Kidney (tissue), 14 donors: Measurements from ENCODE around the gene PALLD. TPM values are rescaled to one million over a fixed set of nuclear protein-coding genes. Genes with fewer than 3 reads are reported as not detected.
"Not testable (repeated sequence)": the region's sequence is repeated elsewhere in the genome, so short reads cannot be mapped to it uniquely, and the experiment has no call there.

ENCODE experiments used
- DNase-seq, 5 donors: peaks; one replicate each; pipeline ENCODE4 v3.0.0-alpha.2; 2013 to 2020
- FAIRE-seq: peaks from 2 replicates; lab custom pipeline; 2012; peaks lifted over from hg19 to GRCh38; lab: Jason Lieb, UNC
- H3K27ac ChIP-seq, 2 donors: one replicate each; pipeline ENCODE4 v1.7.0; 2013; ENCODE audit warnings: low read depth in 2 of 2, low read length in 2 of 2, inconsistent platforms in 1 of 2
- H3K27me3 ChIP-seq: one replicate; pipeline ENCODE4 v1.7.1; 2013; ENCODE audit warnings: low read length, inconsistent platforms; ENCODE audit not compliant: control insufficient read depth, insufficient read depth
- H3K36me3 ChIP-seq, 3 donors: one replicate each; pipeline versions ENCODE4 v1.7.0 to v1.7.1; 2013; ENCODE audit warnings: low read length in 3 of 3, control low read depth in 1 of 3, inconsistent platforms in 1 of 3; ENCODE audit not compliant: insufficient read depth in 3 of 3, control insufficient read depth in 2 of 3
- H3K4me1 ChIP-seq, 3 donors: one replicate each; pipeline versions ENCODE4 v1.7.0 to v1.7.1; 2013; ENCODE audit warnings: low read length in 3 of 3, inconsistent platforms in 1 of 3, low read depth in 1 of 3; ENCODE audit not compliant: control insufficient read depth in 2 of 3, insufficient read depth in 2 of 3
- H3K4me3 ChIP-seq, 3 donors: one replicate each; pipeline versions ENCODE4 v1.7.0 to v1.8.1; 2013; ENCODE audit warnings: low read length in 3 of 3, control low read depth in 1 of 3, inconsistent platforms in 1 of 3
- H3K9ac ChIP-seq, 3 donors: one replicate each; pipeline versions ENCODE4 v1.7.0 to v1.7.1; 2013; ENCODE audit warnings: low read length in 3 of 3, control low read depth in 1 of 3, inconsistent platforms in 1 of 3
- H3K9me3 ChIP-seq, 3 donors: one replicate each; pipeline versions ENCODE4 v1.7.0 to v1.7.1; 2013; ENCODE audit warnings: low read length in 3 of 3, control low read depth in 1 of 3, inconsistent platforms in 1 of 3; ENCODE audit not compliant: control insufficient read depth in 2 of 3, insufficient read depth in 1 of 3
- intact Hi-C: fragments of 100-400 bp; cut with DNase I; formaldehyde crosslinking; loops from one replicate; pipeline ENCODE4 v1.11.1; 2022
- polyA plus RNA-seq: library from polyadenylated mRNA; stranded (reverse); fragments of 350-450 nt; fragmentation: Illumina TruSeq; extraction: RNeasy Lipid Tissue Mini Kit (QIAGEN cat#74804); gene quantifications from one replicate; pipeline ENCODE4 v1.2.3, GENCODE V29; 2014; ENCODE audit warnings: low read depth, low replicate concordance; ENCODE audit not compliant: insufficient read depth
- total RNA-seq: library from RNA; stranded (reverse); fragmentation: NEBNext Ultra II Directional; extraction: Animal tissue kit (Norgen Biotek cat#: 25700); gene quantifications from one replicate; pipeline ENCODE4 v1.2.1, GENCODE V29; 2021
- TF ChIP-seq, protein P1 (sequence below): IDR thresholded peaks from 3 replicates; pipeline ENCODE4 v1.5.1; 2012; ENCODE audit warnings: mild to moderate bottlenecking, moderate library complexity, borderline replicate concordance; ENCODE audit not compliant: insufficient read depth; ENCODE audit errors: extremely low read depth
- donor health status: control.
- donor health status: control.
- donor health status: control.
- donor health status: control.
- donor health status: control.
- donor health status: DM: yes; HTN: yes; CAD: no.
- donor health status: Normal renal cell carcinoma (clear cell type).

The PALLD gene
- total and polyA plus RNA-seq, 2 donors from 2014 or later: 43.4 to 120 TPM

DNA sequence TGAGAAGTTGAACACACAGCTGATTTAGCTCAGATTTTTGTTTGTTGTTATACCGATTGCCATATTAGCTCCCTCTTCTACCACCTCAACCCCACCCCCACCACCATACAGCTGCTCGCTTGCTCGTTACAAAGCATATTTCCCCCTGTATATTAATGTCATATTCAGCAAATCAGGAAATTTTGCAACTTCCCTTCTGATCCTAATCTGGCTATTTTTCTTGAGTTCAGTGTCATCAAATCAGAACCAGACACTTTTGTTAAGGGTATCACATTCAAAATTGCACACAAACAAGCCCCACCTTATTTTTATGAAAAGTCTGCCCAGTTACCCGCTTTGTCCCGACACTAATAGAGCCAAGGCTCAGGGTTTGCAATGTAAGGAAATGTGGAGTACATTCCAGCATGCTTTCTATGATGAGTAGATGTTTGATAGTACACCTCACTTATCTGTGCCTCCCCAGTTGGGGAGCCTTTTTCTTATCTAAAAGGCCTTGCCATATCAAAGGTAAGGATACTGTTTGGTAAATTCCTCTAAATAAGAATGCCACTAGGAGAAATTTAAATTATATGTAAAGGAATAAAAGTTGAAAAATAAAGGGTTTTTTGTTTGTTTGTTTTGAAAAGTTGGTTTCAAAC lies 301.0 kb downstream of the PALLD start:
- Histone ChIP-seq H3K36me3 (no peaks in the 10 kb centered on the region), H3K4me3 (no peak overlapping the region), H3K27ac (peak overlapping the region in 1 of 2 donors; percentile 8), H3K27me3 (no peaks in the 10 kb centered on the region), H3K9ac (no peak overlapping the region), H3K9me3 (no peaks in the 10 kb centered on the region), H3K4me1 (peaks cover 0 to 11% (median 3%) of the 10 kb centered on the region in 3 donors)
- TF ChIP-seq, protein P1, sequence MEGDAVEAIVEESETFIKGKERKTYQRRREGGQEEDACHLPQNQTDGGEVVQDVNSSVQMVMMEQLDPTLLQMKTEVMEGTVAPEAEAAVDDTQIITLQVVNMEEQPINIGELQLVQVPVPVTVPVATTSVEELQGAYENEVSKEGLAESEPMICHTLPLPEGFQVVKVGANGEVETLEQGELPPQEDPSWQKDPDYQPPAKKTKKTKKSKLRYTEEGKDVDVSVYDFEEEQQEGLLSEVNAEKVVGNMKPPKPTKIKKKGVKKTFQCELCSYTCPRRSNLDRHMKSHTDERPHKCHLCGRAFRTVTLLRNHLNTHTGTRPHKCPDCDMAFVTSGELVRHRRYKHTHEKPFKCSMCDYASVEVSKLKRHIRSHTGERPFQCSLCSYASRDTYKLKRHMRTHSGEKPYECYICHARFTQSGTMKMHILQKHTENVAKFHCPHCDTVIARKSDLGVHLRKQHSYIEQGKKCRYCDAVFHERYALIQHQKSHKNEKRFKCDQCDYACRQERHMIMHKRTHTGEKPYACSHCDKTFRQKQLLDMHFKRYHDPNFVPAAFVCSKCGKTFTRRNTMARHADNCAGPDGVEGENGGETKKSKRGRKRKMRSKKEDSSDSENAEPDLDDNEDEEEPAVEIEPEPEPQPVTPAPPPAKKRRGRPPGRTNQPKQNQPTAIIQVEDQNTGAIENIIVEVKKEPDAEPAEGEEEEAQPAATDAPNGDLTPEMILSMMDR: no peak
- intact Hi-C loops: no loop called here
- DNase-seq: no peak
- no peak for FAIRE-seq

DNA sequence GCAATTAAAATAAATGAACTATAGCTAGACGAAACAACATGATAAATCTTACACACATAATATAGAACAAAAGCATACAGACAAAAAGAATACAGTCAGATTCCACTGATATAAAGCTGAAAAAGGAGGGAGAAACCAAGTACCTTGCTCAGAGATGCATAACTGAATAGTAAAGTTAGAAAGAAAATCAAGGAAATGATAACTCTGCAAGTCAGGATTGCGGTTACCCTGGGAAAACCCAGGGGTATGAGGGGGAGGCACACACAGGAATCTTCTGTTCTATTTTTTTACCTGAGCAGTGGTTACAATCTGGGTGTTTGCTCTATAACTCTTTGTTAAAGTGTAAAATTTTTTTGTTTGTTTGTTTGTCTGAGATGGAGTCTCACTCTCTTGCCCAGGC lies 304.1 kb downstream of the PALLD start:
- H3K4me1 ChIP-seq: peaks cover 0 to 6% (median 3%) of the 10 kb centered on the region in 3 donors

DNA sequence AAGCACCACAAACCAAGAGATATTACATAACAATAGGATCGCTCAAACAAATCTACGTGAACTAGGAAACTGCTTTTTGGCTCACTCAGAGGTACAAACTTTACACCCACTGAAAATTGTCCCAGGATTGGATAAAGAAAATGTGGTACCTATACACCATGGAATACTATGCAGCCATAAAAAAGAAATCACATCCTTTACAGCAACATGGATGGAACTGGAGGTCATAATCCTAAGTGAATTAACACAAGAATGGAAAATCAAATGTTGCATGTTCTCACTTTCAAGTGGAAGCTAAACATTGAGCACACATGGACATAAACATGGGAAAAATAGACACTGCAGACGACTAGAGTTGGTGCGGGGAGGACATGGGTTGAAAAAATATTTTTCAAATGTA lies 305.4 kb downstream of the PALLD start:
- DNase-seq (no peak), FAIRE-seq (no peak)
- intact Hi-C loops: no loop called here
- Histone ChIP-seq H3K27ac (no peak overlapping the region), H3K4me3 (no peak overlapping the region), H3K4me1 (peaks cover 0 to 5% (median 0%) of the 10 kb centered on the region in 3 donors), H3K27me3 (no peaks in the 10 kb centered on the region), H3K9me3 (no peaks in the 10 kb centered on the region), H3K9ac (no peak overlapping the region), H3K36me3 (no peaks in the 10 kb centered on the region)
- TF ChIP-seq, protein P1: no peak

More for the DNA sequence above, 304.1 kb downstream of the PALLD start:
- TF ChIP-seq, protein P1: no peak
- Histone ChIP-seq H3K27me3 (no peaks in the 10 kb centered on the region), H3K36me3 (no peaks in the 10 kb centered on the region), H3K4me3 (no peak overlapping the region), H3K9me3 (no peaks in the 10 kb centered on the region), H3K9ac (no peak overlapping the region), H3K27ac (no peak overlapping the region)
- intact Hi-C loops: no loop called here
- FAIRE-seq (no peak), DNase-seq (no peak)

DNA sequence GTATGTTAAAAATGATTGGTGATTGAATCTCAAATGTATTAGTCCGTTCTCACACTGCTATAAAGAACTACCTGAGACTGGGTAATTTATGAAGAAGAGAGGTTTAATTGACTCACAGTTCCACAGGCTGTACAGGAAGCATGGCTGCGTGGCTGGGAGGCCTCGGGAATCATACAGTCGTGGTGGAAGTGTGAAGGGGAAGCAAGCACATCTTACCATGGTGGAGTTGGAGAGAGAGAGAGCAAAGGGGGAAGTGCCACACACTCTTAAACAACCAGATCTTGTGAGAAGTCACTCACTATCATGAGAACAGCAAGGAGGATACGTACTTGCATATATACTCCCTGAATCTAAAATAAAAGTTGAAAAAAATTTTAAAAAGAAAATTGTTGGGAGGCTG lies 306.2 kb downstream of the PALLD start:
- DNase-seq, H3K9ac ChIP-seq, H3K27ac ChIP-seq, intact Hi-C loops, H3K9me3 ChIP-seq, H3K27me3 ChIP-seq, H3K4me3 ChIP-seq, H3K4me1 ChIP-seq, FAIRE-seq, H3K36me3 ChIP-seq: not testable (repeated sequence)
